ENCODE results near the gene TNXB.
"Not testable (repeated sequence)": the region's sequence is repeated elsewhere in the genome, so short reads cannot be mapped to it uniquely, and the experiment has no call there.

The TNXB gene

DNA sequence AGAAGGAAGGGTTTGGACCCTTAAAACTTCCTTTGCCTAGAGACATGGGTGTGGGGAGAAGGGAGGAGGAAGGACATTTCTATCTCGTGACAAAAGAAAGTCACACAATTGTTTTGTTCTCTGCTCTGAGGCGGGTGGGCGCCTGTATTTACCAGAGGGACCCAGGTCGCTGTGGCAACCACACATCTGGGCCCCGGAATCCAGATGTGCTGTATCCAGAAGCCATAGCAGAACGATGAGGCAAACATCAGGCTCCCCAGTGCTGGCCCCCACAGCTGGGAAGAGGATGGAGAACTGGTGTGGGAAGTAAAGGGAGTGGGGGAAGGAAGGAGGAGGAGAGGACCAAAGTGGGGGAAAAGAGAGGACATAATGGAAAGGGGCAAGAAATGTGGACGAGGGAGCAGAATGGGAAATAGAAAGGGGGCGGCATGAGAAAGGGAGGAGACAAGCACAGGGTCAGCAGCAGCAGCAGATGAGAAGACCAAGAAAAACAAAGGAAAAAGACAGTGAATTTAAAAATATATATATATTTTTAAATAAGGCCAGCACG, 3.4 kb upstream of the TNXB start:
- no peak for DNase-seq

DNA sequence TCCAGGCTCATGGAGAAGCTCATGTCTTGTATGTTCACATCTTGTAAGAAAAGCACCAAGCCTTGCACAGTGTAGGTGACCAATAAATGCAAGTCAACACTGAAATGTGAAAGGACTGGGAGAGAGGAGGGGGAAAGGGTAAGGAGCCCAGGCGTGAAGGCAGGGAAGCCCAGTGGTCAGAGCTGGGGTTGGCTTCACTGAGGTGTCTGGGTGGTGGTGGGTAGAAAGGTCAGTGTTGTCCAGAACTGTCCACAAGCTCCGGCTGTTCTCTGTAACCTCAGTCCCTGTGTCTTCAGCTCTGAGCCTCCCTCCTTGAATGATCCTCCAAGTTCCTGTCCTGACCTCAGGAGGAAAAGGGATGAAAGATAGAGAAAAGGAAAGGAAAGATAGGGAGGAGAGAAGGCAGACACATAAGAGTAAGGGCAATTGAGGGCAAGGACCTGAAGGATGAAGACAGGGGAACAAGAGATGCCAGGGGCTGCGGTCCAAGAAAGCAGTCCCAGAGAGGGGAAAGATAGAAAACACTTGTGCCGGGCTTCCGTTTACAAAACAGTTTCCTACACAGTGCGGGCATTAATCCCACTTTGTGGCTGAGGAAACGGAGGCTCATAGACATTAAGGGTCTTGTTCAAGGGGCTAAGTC, 2.4 kb upstream of the TNXB start:
- DNase-seq: no peak

DNA sequence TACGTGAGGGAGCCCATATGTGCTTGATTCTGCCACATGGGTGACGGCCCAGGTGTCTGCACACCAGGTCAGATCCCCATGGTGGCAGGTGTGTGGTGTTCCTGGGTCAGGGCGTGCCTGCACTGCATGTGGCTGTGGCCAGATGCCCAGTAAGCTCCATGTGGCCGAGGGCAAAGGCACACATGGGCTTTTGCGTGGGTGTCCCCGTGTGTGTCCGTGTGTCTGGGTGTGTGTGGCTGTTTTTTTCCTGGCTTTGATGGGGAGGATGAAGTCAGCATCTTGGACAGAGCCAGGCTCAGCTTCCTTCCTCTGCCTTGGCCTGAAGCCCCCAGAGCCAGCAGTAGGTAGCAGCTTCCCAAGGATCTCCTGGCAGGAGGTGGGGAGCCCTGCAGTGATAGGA, 1.5 kb upstream of the TNXB start:
- no peak for DNase-seq

DNA sequence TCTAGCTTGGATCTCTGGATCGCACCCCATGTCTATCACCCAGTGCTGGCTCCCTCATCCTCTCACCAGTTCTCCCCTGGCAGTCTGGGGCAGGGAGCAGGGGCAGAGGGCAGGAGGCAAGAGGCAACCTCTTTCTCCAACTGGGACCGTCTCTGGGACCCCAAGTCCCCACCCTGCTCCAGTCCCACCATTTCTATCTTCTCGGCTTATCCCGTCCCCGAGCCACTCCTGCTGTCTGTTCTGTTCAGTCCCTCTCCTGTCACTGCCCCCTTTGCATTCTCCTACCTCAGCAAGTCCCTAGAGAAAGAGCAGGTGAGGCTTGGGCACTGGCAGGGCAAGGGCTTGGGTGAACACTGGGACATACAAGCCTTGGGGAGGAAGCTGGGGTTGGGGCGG, 625 bp upstream of the TNXB start:
- DNase-seq: no peak

DNA sequence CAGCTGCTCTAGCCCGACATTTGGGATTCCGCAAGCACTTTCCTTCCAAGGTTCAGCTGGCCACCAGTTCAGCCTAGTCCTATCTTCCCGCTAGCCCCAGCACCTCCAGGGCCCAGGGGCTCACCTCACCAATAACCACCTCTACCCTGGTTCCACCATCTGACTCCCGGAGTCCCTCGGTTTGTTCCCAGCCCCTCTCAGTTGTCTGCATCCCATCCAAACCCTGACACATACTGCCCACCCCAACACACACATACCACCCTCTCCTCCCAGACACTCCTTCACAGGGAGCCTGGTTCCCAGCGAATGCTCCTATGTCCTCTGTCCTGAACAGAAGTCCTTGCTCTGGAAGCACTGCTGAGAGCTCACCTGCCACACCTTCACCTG, 418 bp downstream of the TNXB start:
- no peak for DNase-seq

DNA sequence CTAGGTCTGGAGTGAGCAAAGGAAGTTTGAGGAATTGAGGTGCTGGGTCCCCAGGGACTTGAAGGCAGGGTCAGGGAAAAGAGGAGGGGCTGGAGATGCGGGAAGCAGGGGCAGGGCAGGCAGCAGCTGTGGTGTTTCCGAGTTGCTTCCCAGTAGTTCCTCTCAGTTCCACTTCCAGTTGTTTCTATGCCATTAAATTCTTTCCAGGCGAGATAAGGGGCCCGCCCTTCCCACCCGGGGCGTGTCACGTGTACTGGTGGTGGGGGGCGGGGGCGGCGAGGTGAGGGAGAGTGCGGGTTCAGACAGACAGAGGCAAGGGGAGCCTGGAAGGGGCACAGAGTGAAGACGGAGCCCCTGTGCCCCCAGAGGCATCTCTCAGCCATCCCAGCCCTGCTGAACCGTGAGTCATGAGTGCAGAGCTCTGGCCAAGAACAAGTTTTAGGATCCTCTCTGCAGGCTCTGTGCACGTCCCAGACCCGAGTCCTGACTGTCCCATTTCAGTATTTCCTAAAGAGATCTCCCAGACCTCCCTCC, 977 bp downstream of the TNXB start:
- no peak for DNase-seq

DNA sequence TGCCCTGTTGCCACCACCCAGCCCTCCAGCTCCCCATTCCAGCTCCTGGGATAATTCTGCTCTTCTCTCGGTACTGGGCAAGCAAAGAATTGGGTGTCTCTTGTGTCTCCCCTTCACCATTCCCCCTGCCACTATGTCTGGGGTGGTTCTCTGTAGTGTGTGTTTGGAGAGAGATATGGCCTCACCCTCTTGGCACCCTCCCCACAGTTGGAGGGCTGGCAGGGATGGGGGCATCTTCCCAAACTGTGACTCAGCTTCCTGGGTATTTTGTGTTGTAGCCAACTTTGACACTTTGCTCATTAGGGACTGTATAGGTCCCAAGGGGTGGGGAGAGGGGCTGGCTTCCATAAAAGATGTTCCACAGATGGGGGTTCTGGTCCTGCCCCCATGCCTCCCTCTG, 1.7 kb downstream of the TNXB start:
- no peak for DNase-seq

DNA sequence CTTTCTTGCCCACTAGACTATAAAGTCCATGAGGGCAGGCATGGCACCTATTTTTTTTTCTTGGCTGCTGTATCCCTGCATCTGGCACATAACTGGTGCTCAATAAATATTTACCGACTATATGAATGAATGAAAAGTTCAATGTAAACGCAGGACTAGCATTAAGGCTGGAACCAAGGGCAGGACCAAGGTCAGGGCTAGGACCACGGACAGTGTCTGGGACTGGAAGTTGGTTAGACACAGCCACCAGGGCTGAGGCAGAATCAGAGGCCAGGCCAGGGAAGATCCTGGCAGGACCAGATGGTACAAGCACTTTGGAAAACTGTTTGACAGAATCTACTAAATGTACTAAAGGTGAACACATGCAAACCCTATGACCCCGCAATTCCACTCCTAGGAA, 3.7 kb downstream of the TNXB start:
- DNase-seq: no peak

DNA sequence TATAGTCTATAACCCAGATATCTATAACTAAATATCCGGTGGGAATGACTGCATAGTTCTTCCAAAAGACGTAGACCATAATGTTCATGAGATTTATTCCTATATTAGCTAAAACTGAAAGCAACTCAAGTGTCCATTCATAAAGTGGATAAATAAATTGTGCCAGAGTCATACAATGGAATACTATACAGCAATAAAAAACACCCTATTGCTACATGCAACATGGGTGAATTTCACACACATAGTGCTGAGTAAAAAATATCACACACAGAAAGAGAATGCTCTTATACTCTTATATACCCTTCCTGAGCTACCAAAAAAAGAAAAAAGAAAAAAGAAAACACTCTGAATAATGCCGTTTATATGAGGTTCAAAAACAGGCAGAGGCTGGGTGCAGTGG, 6.9 kb downstream of the TNXB start:
- DNase-seq: no peak

DNA sequence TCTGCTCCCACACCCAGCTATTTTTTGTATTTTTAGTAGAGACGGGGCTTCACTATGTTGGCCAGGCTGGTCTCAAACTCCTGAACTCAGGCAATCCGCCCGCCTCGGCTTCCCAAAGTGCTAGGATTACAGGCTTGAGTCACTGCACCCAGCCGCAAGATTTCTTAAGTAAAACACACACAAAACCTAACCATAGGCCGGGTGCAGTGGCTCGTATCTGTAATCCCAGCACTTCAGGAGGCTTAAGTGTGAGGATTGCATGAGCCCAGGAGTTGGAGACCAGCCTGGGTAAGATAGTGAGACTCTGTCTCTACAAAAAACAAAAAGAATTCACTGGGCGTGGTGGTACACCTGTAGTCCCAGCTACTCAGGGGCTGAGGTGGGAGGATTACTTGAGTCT, 8.9 kb downstream of the TNXB start:
- not testable (repeated sequence) for DNase-seq

DNA sequence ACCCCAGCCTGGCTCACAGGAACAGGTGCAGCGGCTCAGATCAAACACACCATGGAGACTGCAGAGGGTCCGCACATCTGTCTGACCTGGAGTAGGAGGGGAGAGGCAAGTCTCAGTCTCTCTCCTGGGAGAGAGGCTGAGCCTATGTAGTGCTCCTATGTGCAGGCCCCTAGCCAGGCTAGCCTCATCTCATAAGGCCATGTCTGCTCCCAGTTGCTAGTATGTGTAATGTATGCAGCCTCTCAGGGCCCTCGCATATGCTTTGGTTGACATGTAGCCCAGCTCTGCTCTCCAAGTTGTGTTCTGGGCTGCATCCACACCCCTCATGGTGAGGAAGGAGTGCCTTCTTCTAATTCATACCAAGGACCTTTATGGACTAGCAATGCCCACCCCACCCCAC, 11.8 kb downstream of the TNXB start:
- DNase-seq: no peak

DNA sequence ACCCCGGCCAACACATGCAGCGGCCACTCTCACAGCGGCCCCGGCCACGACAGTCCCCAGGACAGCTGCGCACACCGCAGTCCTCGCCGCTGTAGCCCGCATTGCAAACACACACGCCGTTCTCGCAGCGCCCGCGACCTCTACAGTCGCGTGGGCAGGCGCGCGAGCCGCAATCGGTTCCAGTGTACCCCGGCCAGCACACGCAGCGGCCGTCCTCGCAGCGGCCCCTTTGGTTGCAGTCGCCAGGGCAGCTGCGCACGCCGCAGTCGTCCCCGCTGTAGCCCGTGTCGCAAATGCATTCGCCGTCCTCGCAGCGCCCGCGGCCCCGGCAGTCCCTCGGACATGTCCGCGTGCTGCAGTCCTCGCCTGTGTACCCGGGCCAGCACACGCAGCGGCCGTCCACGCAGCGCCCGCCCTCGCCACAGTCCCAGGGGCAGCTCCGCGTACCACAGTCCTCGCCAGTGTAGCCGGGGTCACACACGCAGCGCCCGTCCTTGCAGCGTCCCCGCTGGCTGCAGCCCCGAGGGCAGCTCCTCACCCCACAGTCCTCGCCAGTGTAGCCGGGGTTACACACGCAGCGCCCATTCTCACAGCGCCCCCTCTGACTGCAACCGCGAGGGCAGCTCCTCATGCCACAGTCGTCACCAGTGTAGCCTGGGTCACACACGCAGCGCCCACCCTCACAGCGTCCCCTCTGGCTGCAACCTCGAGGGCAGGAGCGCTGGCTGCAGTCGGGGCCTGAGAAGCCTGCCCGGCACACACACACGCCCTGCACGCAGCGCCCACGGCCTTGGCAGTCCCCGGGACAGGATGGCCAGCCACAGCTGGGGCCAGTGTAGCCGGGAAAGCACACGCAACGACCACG, 12.5 kb downstream of the TNXB start:
- DNase-seq: no peak

DNA sequence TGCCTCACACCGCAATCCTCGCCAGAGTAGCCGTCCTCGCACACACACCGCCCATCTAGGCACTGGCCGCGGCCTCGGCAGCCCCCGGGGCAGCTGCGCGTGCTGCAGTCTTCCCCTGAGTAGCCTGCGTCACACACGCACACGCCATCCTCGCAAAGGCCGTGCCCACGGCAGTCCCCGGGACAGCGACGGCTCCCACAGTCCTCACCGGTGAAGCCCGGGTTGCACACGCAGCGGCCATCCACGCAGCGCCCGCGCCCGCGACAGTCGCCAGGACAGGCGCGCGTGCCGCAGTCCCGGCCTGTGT, 13.1 kb downstream of the TNXB start:
- no peak for DNase-seq

DNA sequence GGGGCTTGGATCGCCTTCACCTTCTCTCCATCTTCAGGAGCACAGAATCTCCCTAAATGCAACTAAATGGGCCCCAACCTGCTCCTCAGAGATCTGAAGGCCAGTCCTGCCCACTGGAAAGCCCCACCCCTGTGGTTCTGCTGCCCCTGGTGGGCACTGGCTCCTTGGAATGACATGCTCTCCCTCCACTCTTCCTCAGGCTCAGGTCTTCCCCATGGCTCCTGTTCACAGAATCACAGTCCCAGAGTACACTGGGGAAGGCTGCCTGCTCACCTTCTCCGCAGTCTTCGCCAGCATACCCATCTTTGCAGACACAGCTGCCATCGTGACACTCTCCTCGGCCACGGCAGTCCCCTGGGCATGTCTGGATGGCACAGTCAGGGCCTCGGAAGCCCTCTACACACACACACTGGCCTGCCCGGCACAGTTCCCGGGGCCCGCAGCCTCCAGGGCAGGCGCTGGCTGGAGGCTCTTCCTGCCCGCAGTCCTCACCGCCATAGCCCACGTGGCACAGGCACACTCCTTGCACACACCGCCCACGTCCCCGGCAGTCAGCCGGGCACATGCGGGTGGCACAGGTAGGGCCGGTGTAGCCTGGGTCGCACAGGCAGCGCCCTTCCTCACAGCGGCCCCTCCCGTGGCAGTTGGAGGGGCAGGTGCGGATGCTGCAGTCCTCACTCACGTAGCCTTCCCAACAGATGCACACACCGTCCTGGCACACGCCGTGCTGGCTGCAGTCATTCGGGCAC, 13.6 kb downstream of the TNXB start:
- no peak for DNase-seq

DNA sequence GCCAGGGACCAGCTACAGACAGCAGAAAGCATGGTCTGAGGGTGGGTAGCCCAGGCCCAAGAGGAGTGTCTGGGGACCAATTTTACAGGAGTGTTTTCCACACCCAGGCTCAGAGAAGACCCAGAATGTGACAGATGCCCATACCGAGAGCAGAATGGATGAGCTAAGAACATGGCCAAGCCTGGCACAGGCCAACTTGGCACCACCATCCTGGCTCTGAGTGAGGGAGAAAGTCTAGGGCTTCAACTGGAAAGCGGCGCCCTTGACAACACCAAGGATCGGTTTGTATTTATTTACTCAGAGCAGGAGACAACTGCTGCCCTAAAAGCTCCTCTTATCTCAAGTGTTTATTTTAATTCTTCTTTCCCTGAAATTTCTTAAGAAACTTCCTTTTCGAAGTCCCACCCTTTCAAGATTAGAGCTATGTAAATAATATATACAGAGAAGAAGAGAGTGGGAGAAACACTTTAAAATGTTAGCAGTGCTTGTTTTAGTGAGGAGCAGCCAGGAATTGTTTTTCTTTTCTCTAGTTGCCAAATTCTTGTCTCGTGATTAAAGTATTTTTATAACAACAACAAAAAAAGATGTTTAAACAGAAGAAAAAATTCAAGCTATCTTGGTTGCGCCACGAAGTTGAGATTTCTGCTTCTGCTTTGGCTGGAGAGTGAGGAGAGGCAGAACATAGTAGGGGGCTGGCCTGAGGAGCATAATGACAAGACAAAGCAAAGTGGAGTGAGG, 16.2 kb downstream of the TNXB start:
- no peak for DNase-seq

DNA sequence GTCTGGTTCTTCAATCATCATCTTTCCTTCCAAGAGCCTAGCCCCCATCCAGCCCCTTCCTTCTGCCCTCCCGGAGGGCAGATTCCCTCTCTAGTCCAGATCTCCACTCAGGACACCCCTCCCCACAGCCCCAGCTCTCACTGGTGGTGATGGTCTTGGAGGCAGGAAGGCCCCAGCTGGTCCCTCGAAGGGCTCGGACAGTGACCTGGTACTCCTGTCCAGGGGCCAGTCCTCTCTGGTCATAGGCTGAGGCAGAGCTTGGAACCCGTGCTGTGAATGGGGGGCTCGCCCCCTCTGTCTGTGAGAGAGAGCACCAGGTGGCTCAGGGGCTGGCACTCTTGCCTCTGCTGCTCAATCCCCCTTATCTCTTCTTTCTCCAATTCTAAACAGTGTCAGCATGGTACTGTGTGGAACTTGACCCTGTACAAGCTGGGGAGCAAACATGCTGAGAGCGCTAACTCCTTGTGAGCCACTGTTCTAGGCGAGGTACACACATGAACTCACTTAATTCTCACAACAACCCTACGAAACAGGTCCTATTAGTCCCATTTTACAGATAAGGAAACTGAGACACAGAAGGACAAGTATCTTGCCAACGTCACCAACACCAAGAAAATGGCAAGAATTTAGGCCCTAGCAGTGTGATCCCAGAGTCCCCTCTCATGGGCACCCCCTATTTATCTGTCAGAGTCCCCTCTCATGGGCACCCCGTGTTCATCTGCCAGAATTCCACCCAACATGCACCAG, 19.9 kb downstream of the TNXB start:
- no peak for DNase-seq

DNA sequence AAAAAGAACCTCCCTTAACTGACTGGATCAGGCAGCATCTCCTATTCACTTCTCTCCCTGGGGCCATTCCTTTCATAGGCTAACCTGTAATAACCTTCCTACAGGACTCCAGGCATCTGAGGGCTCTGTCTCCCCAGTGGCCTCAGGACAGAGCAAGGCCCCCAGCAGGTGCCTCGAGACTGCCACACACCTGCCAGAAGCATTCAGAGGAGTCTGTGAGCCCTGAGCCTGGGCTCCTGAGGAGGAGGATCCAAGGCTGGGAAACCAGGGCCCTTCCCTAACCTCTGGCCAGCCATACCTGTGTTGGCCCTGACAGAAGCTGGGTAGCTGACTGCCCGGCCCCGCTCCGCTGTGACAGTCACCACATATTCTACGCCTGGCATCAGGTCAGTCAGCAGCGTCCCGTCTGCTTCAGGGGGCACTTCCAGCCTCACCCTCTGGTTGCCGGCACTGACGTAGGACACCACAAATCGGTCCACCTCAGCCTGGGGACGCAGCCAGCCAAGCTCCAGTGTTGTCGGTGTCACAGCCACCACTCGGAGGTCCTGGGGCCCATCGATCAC, 20.6 kb downstream of the TNXB start:
- DNase-seq: no peak

DNA sequence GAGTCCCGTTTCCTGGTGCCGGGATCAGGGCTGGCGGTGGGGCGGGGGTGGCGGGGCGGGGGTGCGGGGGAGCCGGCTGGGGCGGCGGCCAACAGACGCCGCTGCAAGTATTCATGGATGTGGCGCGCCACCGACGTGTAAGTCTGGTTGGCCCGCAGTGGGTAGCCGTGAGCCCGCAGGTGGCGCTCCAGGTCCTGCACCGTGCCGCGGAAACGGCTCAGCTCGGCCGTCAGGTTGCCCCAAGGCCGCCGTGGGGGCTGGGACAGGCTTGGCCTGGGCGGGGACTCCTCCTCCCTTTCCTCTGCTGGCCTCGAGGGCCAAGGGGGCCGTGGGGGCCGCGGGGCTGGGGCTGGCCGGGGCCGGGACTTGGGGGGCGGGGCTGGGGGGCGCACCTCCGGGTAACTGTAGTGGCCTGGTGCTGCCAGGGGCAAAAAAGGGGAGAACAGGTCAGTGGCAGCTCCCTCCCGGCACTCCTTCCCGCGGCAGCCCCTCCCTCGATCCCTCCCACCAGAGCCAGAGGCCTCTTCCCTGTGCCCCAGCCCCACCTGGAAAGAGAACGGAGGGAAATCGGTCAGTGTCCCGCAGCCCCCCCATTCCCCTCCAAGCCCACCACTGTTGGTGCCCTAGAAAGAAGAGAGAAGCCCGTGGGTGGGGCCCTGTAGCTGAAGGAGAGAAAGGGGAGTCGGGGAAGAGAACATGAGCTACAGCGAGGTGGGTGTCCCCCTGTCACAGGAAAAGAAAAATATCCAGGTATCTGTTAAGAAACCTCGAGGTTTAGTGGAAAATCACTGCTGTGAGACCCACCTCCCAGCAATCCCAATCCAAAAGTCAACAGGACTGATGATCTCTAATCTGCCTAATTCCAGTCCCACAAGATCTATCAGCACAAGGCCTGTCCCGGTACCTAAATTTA, 21.3 kb downstream of the TNXB start:
- DNase-seq: peak; percentile 84

DNA sequence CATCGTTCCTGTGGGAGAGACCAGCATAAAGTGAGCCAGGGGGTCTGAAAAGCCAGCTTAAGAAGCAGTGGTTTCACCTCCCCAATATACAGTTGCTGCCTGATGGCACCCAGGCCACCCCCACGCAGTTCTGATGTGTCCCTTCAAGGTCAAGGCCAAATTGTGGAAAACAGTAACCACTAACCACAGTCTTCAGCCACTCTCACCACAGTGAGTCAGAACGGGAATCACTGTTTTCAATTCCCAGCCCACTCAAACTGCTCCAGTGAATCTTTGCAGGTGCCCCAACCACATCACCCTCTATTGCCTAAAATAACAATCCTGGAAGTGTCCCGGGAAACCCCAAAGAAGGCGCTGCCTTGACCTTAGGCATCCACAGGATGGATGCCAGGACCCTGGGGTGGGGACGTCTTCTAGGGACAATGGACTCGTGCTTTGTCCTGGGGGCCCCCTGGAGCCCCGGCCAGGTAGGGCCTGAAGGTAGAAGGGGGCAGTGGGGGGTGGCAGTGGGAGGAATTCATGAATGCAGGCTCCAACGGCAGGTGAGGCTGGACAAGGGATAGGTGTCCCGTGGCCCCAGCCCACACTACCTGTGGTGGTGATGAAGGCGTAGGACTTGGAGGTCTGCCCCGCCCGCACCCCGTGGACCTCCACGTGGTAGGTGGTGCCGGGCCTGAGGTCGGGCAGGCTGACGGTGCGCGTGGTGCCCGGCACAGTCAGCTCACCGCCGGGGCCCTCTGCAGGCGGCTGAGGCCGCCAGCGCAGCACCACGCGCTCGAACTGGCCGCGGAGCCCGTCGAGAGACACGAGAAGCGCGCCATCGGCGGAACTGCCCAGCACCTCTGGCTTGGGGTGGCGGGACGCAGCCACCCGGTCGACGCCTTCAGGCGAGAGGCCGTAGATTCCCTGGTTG, 22.2 kb downstream of the TNXB start:
- DNase-seq: peak; percentile 64

Data from stimulated activated CD4-positive, alpha-beta T cell treated with anti-CD3 and anti-CD28 coated beads, Interleukin-15, amount 100 ng/mL, for 24 hours (primary cell).